ENCODE measurements around the gene MBP. TPM values are rescaled to one million over a fixed set of nuclear protein-coding genes. Genes with fewer than 3 reads are reported as not detected.

MBP gene
- total and polyA plus RNA-seq, 10 of the 15 experiments (the other 5 are each of a cell fraction or from before 2014, with no cell fraction given), result 12.2 to 67.8 (median 42.1) TPM

DNA sequence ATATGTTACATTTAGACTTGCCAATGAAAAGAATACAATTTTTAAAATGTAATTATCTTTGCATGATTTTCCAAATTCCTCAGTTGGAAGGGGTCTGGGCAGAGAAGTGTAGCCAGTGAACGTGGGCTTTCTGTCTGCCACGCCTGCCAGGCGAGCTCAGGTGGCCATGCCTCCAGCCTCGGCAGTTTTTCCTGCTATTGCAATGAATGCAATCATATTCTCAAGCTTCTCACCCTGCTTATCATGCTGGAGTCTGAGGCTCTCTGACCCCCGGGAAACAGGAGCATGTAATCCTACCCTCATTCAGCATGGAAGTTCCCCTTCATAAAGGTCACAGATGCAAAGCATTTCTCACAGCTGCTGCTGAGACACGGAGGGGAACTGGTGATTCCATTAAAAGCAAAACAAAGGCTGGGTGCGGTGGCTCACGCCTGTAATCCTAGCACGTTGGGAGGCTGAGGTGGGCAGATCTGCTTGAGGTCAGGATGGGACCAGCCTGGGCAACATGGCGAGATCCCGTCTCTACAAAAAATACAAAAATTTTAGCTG is 154.8 kb downstream of the MBP start:
- RAD21 ChIA-PET (ENCODE audit: unreplicated experiment), result interaction anchor here (1.1 kb wide), 1 partner anchor 12 kb away, joined by 4 read pairs; no protein-coding TSS in a partner anchor
- FAIRE-seq, result peak; percentile 41
- no peaks in the 10 kb centered on the region for H3K79me2 ChIP-seq (ENCODE audit: control insufficient read depth, insufficient read depth, low read length)
- DNase-seq (ENCODE audit: low read depth, low spot score), result no peak
- no peaks in the 10 kb centered on the region for H3K9me3 ChIP-seq (replicated peaks; ENCODE audit: control insufficient read depth, insufficient read depth, low read length)
- no peaks in the 10 kb centered on the region for H3K36me3 ChIP-seq (ENCODE audit: control insufficient read depth in 2 of 2, insufficient read depth in 2 of 2, low read length in 1 of 2)
- peaks cover 17% of the 10 kb centered on the region for H3K4me1 ChIP-seq (ENCODE audit: control insufficient read depth, insufficient read depth, low read length)
- CTCF ChIA-PET, result interaction anchor here (1.3 to 12.7 kb wide), 2 partner anchors 13 to 175 kb away, joined by 7 to 208 read pairs; no protein-coding TSS in a partner anchor
- POLR2A ChIA-PET, result interaction anchor here (0.7 kb wide), 1 partner anchor 14 kb away, joined by 3 read pairs; no protein-coding TSS in a partner anchor
- H3K4me3 ChIP-seq, result no peak overlapping the region
- no TSS peak for BruUV-seq (replicated peaks)
- no peak overlapping the region for H2AFZ ChIP-seq (ENCODE audit: control insufficient read depth, low read depth, low read length)
- ATAC-seq, result no peak
- H4K20me1 ChIP-seq (ENCODE audit: control insufficient read depth, insufficient read depth), result no peaks in the 10 kb centered on the region
- 77% methylated on average over 11 of the region's 11 CpGs for WGBS (ENCODE audit: insufficient coverage, insufficient replicate concordance, low lambda C conversion rate, missing lambda C conversion rate)
- SMC1A ChIA-PET (ENCODE audit: uncharacterized antibody, unreplicated experiment), result interaction anchor here (1.0 to 2.4 kb wide), 3 partner anchors 14 to 56 kb away, joined by 3 to 7 read pairs (median 3); no protein-coding TSS in a partner anchor
- no peak for TF ChIP-seq BACH1 (IDR thresholded peaks at IDR 0.05; ENCODE audit: borderline replicate concordance)
- TF ChIP-seq, protein P1, sequence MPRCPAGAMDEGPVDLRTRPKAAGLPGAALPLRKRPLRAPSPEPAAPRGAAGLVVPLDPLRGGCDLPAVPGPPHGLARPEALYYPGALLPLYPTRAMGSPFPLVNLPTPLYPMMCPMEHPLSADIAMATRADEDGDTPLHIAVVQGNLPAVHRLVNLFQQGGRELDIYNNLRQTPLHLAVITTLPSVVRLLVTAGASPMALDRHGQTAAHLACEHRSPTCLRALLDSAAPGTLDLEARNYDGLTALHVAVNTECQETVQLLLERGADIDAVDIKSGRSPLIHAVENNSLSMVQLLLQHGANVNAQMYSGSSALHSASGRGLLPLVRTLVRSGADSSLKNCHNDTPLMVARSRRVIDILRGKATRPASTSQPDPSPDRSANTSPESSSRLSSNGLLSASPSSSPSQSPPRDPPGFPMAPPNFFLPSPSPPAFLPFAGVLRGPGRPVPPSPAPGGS (IDR thresholded peaks at IDR 0.05; ENCODE audit: borderline replicate concordance, insufficient read depth, low read depth, low read length, poor library complexity, severe bottlenecking), result no peak
- H3K9ac ChIP-seq (ENCODE audit: control insufficient read depth, insufficient read depth, low read length), result no peak overlapping the region
- in situ Hi-C loops (cut with MboI), result no loop called here
- no peak overlapping the region for H3K27ac ChIP-seq (ENCODE audit: control insufficient read depth, insufficient read depth)
- no peaks in the 10 kb centered on the region for H3K27me3 ChIP-seq (replicated peaks in 1 of 2; ENCODE audit: control insufficient read depth in 2 of 2, insufficient read depth in 2 of 2, low read length in 1 of 2)
- intact Hi-C loops (cut with micrococcal nuclease; ENCODE audit: unreplicated experiment), result no loop called here
- no peak overlapping the region for H3K4me2 ChIP-seq (ENCODE audit: control insufficient read depth, insufficient read depth)

GRCh38 chr18:76977108-76977621 is 155.4 kb downstream of the MBP start:
- no peaks in the 10 kb centered on the region for H3K27me3 ChIP-seq (replicated peaks in 1 of 2; ENCODE audit: control insufficient read depth in 2 of 2, insufficient read depth in 2 of 2, low read length in 1 of 2)
- no peak overlapping the region for H3K4me3 ChIP-seq
- ChIA-PET SMC1A (ENCODE audit: uncharacterized antibody, unreplicated experiment) (interaction anchor here (1.0 to 2.4 kb wide), 3 partner anchors 13 to 55 kb away, joined by 3 to 7 read pairs (median 3); no protein-coding TSS in a partner anchor), RAD21 (ENCODE audit: unreplicated experiment) (interaction anchor here (1.1 kb wide), 1 partner anchor 12 kb away, joined by 4 read pairs; no protein-coding TSS in a partner anchor), POLR2A (no interaction called here), CTCF (interaction anchor here (1.3 to 12.7 kb wide), 2 partner anchors 13 to 174 kb away, joined by 7 to 208 read pairs; no protein-coding TSS in a partner anchor)
- H2AFZ ChIP-seq (ENCODE audit: control insufficient read depth, low read depth, low read length), result no peak overlapping the region
- no peak overlapping the region for H3K9ac ChIP-seq (ENCODE audit: control insufficient read depth, insufficient read depth, low read length)
- FAIRE-seq (no peak), DNase-seq (ENCODE audit: low read depth, low spot score) (no peak), ATAC-seq (no peak)
- H3K27ac ChIP-seq (ENCODE audit: control insufficient read depth, insufficient read depth), result no peak overlapping the region
- in situ Hi-C loops (cut with MboI) (no loop called here), intact Hi-C loops (cut with micrococcal nuclease; ENCODE audit: unreplicated experiment) (no loop called here)
- H3K9me3 ChIP-seq (replicated peaks; ENCODE audit: control insufficient read depth, insufficient read depth, low read length), result no peaks in the 10 kb centered on the region
- H3K4me2 ChIP-seq (ENCODE audit: control insufficient read depth, insufficient read depth), result no peak overlapping the region
- BruUV-seq (replicated peaks), result no TSS peak
- H3K36me3 ChIP-seq (ENCODE audit: control insufficient read depth in 2 of 2, insufficient read depth in 2 of 2, low read length in 1 of 2), result no peaks in the 10 kb centered on the region
- WGBS (ENCODE audit: insufficient coverage, insufficient replicate concordance, low lambda C conversion rate, missing lambda C conversion rate), result 95% methylated on average over 14 of the region's 14 CpGs
- no peaks in the 10 kb centered on the region for H3K79me2 ChIP-seq (ENCODE audit: control insufficient read depth, insufficient read depth, low read length)
- H3K4me1 ChIP-seq (ENCODE audit: control insufficient read depth, insufficient read depth, low read length), result peaks cover 13% of the 10 kb centered on the region
- no peaks in the 10 kb centered on the region for H4K20me1 ChIP-seq (ENCODE audit: control insufficient read depth, insufficient read depth)
- TF ChIP-seq CBFB (IDR thresholded peaks at IDR 0.05; ENCODE audit: low read depth) (no peak), BMI1 (IDR thresholded peaks at IDR 0.05; ENCODE audit: borderline replicate concordance) (no peak), NFXL1 (IDR thresholded peaks at IDR 0.05; ENCODE audit: borderline replicate concordance) (no peak), HDGF (IDR thresholded peaks at IDR 0.05) (no peak)
- TF ChIP-seq, protein P2, sequence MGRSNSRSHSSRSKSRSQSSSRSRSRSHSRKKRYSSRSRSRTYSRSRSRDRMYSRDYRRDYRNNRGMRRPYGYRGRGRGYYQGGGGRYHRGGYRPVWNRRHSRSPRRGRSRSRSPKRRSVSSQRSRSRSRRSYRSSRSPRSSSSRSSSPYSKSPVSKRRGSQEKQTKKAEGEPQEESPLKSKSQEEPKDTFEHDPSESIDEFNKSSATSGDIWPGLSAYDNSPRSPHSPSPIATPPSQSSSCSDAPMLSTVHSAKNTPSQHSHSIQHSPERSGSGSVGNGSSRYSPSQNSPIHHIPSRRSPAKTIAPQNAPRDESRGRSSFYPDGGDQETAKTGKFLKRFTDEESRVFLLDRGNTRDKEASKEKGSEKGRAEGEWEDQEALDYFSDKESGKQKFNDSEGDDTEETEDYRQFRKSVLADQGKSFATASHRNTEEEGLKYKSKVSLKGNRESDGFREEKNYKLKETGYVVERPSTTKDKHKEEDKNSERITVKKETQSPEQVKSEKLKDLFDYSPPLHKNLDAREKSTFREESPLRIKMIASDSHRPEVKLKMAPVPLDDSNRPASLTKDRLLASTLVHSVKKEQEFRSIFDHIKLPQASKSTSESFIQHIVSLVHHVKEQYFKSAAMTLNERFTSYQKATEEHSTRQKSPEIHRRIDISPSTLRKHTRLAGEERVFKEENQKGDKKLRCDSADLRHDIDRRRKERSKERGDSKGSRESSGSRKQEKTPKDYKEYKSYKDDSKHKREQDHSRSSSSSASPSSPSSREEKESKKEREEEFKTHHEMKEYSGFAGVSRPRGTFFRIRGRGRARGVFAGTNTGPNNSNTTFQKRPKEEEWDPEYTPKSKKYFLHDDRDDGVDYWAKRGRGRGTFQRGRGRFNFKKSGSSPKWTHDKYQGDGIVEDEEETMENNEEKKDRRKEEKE (IDR thresholded peaks at IDR 0.05), result no peak
- TF ChIP-seq, protein P3, sequence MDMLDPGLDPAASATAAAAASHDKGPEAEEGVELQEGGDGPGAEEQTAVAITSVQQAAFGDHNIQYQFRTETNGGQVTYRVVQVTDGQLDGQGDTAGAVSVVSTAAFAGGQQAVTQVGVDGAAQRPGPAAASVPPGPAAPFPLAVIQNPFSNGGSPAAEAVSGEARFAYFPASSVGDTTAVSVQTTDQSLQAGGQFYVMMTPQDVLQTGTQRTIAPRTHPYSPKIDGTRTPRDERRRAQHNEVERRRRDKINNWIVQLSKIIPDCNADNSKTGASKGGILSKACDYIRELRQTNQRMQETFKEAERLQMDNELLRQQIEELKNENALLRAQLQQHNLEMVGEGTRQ (IDR thresholded peaks at IDR 0.05; ENCODE audit: borderline replicate concordance, low read depth, low read length), result no peak
- TF ChIP-seq, protein P4, sequence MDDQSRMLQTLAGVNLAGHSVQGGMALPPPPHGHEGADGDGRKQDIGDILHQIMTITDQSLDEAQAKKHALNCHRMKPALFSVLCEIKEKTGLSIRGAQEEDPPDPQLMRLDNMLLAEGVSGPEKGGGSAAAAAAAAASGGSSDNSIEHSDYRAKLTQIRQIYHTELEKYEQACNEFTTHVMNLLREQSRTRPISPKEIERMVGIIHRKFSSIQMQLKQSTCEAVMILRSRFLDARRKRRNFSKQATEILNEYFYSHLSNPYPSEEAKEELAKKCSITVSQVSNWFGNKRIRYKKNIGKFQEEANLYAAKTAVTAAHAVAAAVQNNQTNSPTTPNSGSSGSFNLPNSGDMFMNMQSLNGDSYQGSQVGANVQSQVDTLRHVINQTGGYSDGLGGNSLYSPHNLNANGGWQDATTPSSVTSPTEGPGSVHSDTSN (IDR thresholded peaks at IDR 0.05; ENCODE audit: insufficient replicate concordance, low read depth, low read length), result no peak

Data from GM12878 (cell line).